IMR-90 (cell line): Measurements from ENCODE around the gene NCDN.

ENCODE experiments used
- BHLHE40 ChIP-seq: fragments of 150-350 bp; IDR thresholded peaks from 2 replicates; pipeline ENCODE4 v1.6.1; 2016; ENCODE audit warnings: mild to moderate bottlenecking, low read depth, low read length
- CEBPB ChIP-seq: IDR thresholded peaks from 2 replicates; pipeline ENCODE4 v1.6.1; 2012; ENCODE audit warnings: low read depth, low read length, improper control_type of control experiment
- CHD1 ChIP-seq: IDR thresholded peaks from 2 replicates; pipeline ENCODE4 v1.6.1; 2012; ENCODE audit warnings: low read depth, low read length, improper control_type of control experiment
- FOS ChIP-seq: fragments of 150-350 bp; IDR thresholded peaks from 2 replicates; pipeline ENCODE4 v1.6.1; 2016; ENCODE audit warnings: low read depth, low read length
- MAZ ChIP-seq: IDR thresholded peaks from 2 replicates; pipeline ENCODE4 v1.6.1; 2012; ENCODE audit warnings: low read depth, mild to moderate bottlenecking, low read length, improper control_type of control experiment, moderate library complexity, borderline replicate concordance
- MXI1 ChIP-seq: IDR thresholded peaks from 2 replicates; pipeline ENCODE4 v1.6.1; 2012; ENCODE audit warnings: low read depth, mild to moderate bottlenecking, low read length, moderate library complexity, borderline replicate concordance
- NFE2L2 ChIP-seq: fragments of 150-350 bp; IDR thresholded peaks from 2 replicates; pipeline ENCODE4 v1.6.1; 2016; ENCODE audit warnings: low read depth, mild to moderate bottlenecking, low read length
- POLR2A ChIP-seq: IDR thresholded peaks from 2 replicates; pipeline ENCODE4 v1.6.1; 2012; ENCODE audit warnings: mild to moderate bottlenecking, low read depth, low read length
- RAD21 ChIP-seq: IDR thresholded peaks from 2 replicates; pipeline ENCODE4 v1.6.1; 2012; ENCODE audit warnings: low read length, improper control_type of control experiment
- RCOR1 ChIP-seq: IDR thresholded peaks from 2 replicates; pipeline ENCODE4 v1.6.1; 2012; ENCODE audit warnings: mild to moderate bottlenecking, low read length, improper control_type of control experiment; ENCODE audit not compliant: insufficient replicate concordance
- SMC3 ChIP-seq: fragments of 150-350 bp; IDR thresholded peaks from 2 replicates; pipeline ENCODE4 v1.6.1; 2016; ENCODE audit warnings: low read depth, mild to moderate bottlenecking, antibody characterized with exemption, low read length, moderate library complexity
- TF ChIP-seq, protein P1 (sequence below): conservative IDR thresholded peaks from 2 replicates; pipeline ENCODE4 v1.5.1; 2012; ENCODE audit warnings: mild to moderate bottlenecking, low read depth, low read length, improper control_type of control experiment
- TF ChIP-seq, protein P2 (sequence below): fragments of 150-350 bp; IDR thresholded peaks from 2 replicates; pipeline ENCODE4 v1.6.1; 2016; ENCODE audit warnings: low read depth, mild to moderate bottlenecking, low read length, moderate library complexity, borderline replicate concordance
- TF ChIP-seq, protein P3 (sequence below): fragments of 150-350 bp; IDR thresholded peaks from 2 replicates; pipeline ENCODE4 v1.6.1; 2017; ENCODE audit warnings: mild to moderate bottlenecking, antibody characterized with exemption, low read length, low read depth

DNA sequence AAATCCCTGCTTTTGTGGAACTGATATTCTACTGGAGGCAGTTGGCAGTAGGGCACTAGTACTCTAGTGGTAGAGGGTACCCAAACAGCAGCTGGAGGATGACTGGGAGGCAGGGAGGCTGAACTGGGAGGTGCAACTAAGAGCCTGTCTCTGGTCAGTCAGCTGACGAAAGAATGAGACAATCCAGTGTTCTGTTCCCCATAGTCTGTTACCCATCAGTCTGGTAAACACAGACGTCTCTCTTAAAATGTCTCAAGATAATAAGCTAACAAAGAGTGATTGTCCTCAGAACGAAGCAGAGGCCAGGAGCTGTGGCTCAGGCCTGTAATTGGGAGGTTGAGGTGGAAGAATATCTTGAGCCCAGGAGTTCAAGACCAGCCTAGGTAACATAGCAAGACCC lies 45.9 kb downstream of the NCDN start:
- TF ChIP-seq, protein P1, sequence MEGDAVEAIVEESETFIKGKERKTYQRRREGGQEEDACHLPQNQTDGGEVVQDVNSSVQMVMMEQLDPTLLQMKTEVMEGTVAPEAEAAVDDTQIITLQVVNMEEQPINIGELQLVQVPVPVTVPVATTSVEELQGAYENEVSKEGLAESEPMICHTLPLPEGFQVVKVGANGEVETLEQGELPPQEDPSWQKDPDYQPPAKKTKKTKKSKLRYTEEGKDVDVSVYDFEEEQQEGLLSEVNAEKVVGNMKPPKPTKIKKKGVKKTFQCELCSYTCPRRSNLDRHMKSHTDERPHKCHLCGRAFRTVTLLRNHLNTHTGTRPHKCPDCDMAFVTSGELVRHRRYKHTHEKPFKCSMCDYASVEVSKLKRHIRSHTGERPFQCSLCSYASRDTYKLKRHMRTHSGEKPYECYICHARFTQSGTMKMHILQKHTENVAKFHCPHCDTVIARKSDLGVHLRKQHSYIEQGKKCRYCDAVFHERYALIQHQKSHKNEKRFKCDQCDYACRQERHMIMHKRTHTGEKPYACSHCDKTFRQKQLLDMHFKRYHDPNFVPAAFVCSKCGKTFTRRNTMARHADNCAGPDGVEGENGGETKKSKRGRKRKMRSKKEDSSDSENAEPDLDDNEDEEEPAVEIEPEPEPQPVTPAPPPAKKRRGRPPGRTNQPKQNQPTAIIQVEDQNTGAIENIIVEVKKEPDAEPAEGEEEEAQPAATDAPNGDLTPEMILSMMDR = no peak
- TF ChIP-seq POLR2A (no peak), RAD21 (no peak), CEBPB (no peak), RCOR1 (no peak), BHLHE40 (no peak), MXI1 (no peak), FOS (no peak), SMC3 (no peak), MAZ (no peak), CHD1 (no peak), NFE2L2 (no peak)
- TF ChIP-seq, protein P2, sequence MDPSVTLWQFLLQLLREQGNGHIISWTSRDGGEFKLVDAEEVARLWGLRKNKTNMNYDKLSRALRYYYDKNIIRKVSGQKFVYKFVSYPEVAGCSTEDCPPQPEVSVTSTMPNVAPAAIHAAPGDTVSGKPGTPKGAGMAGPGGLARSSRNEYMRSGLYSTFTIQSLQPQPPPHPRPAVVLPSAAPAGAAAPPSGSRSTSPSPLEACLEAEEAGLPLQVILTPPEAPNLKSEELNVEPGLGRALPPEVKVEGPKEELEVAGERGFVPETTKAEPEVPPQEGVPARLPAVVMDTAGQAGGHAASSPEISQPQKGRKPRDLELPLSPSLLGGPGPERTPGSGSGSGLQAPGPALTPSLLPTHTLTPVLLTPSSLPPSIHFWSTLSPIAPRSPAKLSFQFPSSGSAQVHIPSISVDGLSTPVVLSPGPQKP = no peak
- TF ChIP-seq, protein P3, sequence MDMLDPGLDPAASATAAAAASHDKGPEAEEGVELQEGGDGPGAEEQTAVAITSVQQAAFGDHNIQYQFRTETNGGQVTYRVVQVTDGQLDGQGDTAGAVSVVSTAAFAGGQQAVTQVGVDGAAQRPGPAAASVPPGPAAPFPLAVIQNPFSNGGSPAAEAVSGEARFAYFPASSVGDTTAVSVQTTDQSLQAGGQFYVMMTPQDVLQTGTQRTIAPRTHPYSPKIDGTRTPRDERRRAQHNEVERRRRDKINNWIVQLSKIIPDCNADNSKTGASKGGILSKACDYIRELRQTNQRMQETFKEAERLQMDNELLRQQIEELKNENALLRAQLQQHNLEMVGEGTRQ = no peak
